Activated naive CD4-positive, alpha-beta T cell treated with anti-CD3 and anti-CD28 coated beads for 36 hours (primary cell): Measurements from ENCODE around the gene BCL11B. TPM values are rescaled to one million over a fixed set of nuclear protein-coding genes. Genes with fewer than 3 reads are reported as not detected.
A peak's percentile ranks its signal among the peaks of the same experiment; 100 is the strongest.

Source experiments
- CTCF ChIA-PET: fragments of 350-600 bp; sonication (Branson Sonifier 250); formaldehyde crosslinking; loops from one replicate; lab custom pipeline; 2021; ENCODE audit warnings: antibody characterized with exemption; lab: Charles Lee
- DNase-seq: peaks from one replicate; pipeline ENCODE4 v3.0.0-alpha.2; 2020
- H3K27ac Mint-ChIP-seq: one replicate; pipeline ENCODE4 v1.8.0; 2021; ENCODE audit warnings: mild to moderate bottlenecking, mixed read lengths
- H3K27me3 Mint-ChIP-seq: one replicate; pipeline ENCODE4 v1.8.0; 2021; ENCODE audit warnings: low read depth, mixed read lengths
- H3K36me3 Mint-ChIP-seq: one replicate; pipeline ENCODE4 v1.8.0; 2021; ENCODE audit warnings: low read depth, mixed read lengths
- H3K4me1 Mint-ChIP-seq: one replicate; pipeline ENCODE4 v1.8.0; 2021; ENCODE audit warnings: low read depth, mixed read lengths
- H3K4me3 Mint-ChIP-seq: one replicate; pipeline ENCODE4 v1.8.0; 2021; ENCODE audit warnings: mild to moderate bottlenecking, moderate library complexity, mixed read lengths
- H3K9me3 Mint-ChIP-seq: one replicate; pipeline ENCODE4 v1.8.0; 2021; ENCODE audit warnings: mixed read lengths
- intact Hi-C: fragments of 100-400 bp; cut with micrococcal nuclease; formaldehyde crosslinking; loops from one replicate; pipeline ENCODE4 v1.15.1; 2023
- total RNA-seq, 2 experiments: library from RNA; stranded (reverse); gene quantifications; one replicate each; pipeline ENCODE4 v1.2.3, GENCODE V29; 2021

BCL11B gene
- total RNA-seq, 2 experiments from 2014 or later, result 71.7 to 71.9 TPM

GRCh38 chr14:99224116-99224910 is 47.7 kb downstream of the BCL11B start:
- H3K27ac Mint-ChIP-seq, result peak overlapping the region; percentile 97

GRCh38 chr14:99221445-99221844 is 50.6 kb downstream of the BCL11B start:
- H3K4me1 Mint-ChIP-seq, result peaks cover 92% of the 10 kb centered on the region
- peak overlapping the region; percentile 97 for H3K27ac Mint-ChIP-seq
- intact Hi-C loops, result no loop called here
- no peak overlapping the region for H3K4me3 Mint-ChIP-seq
- H3K36me3 Mint-ChIP-seq, result peaks cover 53% of the 10 kb centered on the region
- no peak for DNase-seq
- CTCF ChIA-PET, result interaction anchor here (1.0 to 1.5 kb wide), 3 partner anchors 9 to 25 kb away, joined by 3 to 5 read pairs (median 4); no protein-coding TSS in a partner anchor
- no peaks in the 10 kb centered on the region for H3K27me3 Mint-ChIP-seq
- no peaks in the 10 kb centered on the region for H3K9me3 Mint-ChIP-seq

More at GRCh38 chr14:99224116-99224910, 47.7 kb downstream of the BCL11B start:
- Mint-ChIP-seq H3K27me3 (no peaks in the 10 kb centered on the region), H3K4me1 (peaks cover 95% of the 10 kb centered on the region), H3K36me3 (peaks cover 68% of the 10 kb centered on the region), H3K4me3 (peak overlapping the region; percentile 41), H3K9me3 (peaks cover 4% of the 10 kb centered on the region)
- DNase-seq, result no peak
- intact Hi-C loops, result loop anchor here (1.0 kb wide), 1 partner anchor 11 kb away; no protein-coding TSS in a partner anchor
- CTCF ChIA-PET, result interaction anchor here (0.6 to 2.7 kb wide), 14 partner anchors 9 to 1092 kb away, joined by 3 to 10 read pairs (median 5); no protein-coding TSS in a partner anchor

GRCh38 chr14:99217066-99217955 is 54.7 kb downstream of the BCL11B start:
- Mint-ChIP-seq H3K9me3 (no peaks in the 10 kb centered on the region), H3K36me3 (peaks cover 37% of the 10 kb centered on the region), H3K4me1 (peaks cover 91% of the 10 kb centered on the region), H3K27ac (peak overlapping the region; percentile 85), H3K27me3 (no peaks in the 10 kb centered on the region), H3K4me3 (peak overlapping the region; percentile 71)
- intact Hi-C loops, result no loop called here
- CTCF ChIA-PET, result interaction anchor here (0.8 to 3.0 kb wide), 7 partner anchors 10 to 49 kb away, joined by 3 to 12 read pairs (median 4); no protein-coding TSS in a partner anchor
- DNase-seq, result no peak

GRCh38 chr14:99216191-99216590 is 55.8 kb downstream of the BCL11B start:
- H3K36me3 Mint-ChIP-seq, result peaks cover 40% of the 10 kb centered on the region
- CTCF ChIA-PET, result interaction anchor here (0.8 to 3.0 kb wide), 7 partner anchors 8 to 51 kb away, joined by 3 to 12 read pairs (median 5); no protein-coding TSS in a partner anchor

GRCh38 chr14:99215277-99215676 is 56.7 kb downstream of the BCL11B start:
- CTCF ChIA-PET, result interaction anchor here (0.7 to 3.0 kb wide), 9 partner anchors 9 to 174 kb away, joined by 3 to 12 read pairs (median 5); no protein-coding TSS in a partner anchor
- H3K27me3 Mint-ChIP-seq, result no peaks in the 10 kb centered on the region
- no peaks in the 10 kb centered on the region for H3K9me3 Mint-ChIP-seq
- peaks cover 38% of the 10 kb centered on the region for H3K36me3 Mint-ChIP-seq
- H3K27ac Mint-ChIP-seq, result peak overlapping the region; percentile 85
- no peak for DNase-seq
- peak overlapping the region; percentile 71 for H3K4me3 Mint-ChIP-seq
- intact Hi-C loops, result no loop called here
- H3K4me1 Mint-ChIP-seq, result peaks cover 94% of the 10 kb centered on the region

More at GRCh38 chr14:99216191-99216590, 55.8 kb downstream of the BCL11B start:
- peak overlapping the region; percentile 85 for H3K27ac Mint-ChIP-seq
- peaks cover 91% of the 10 kb centered on the region for H3K4me1 Mint-ChIP-seq
- intact Hi-C loops, result no loop called here
- H3K27me3 Mint-ChIP-seq, result no peaks in the 10 kb centered on the region
- DNase-seq, result no peak
- H3K9me3 Mint-ChIP-seq, result no peaks in the 10 kb centered on the region
- peak overlapping the region; percentile 71 for H3K4me3 Mint-ChIP-seq

GRCh38 chr14:99214701-99215100 is 57.3 kb downstream of the BCL11B start:
- Mint-ChIP-seq H3K9me3 (no peaks in the 10 kb centered on the region), H3K27ac (peak overlapping the region; percentile 85), H3K36me3 (peaks cover 38% of the 10 kb centered on the region), H3K27me3 (no peaks in the 10 kb centered on the region), H3K4me1 (peaks cover 94% of the 10 kb centered on the region), H3K4me3 (peak overlapping the region; percentile 71)
- CTCF ChIA-PET, result interaction anchor here (0.7 to 3.0 kb wide), 5 partner anchors 10 to 52 kb away, joined by 5 to 12 read pairs (median 6); no protein-coding TSS in a partner anchor
- intact Hi-C loops, result no loop called here
- no peak for DNase-seq

- no peaks in the 10 kb centered on the region for H3K27me3 Mint-ChIP-seq
- H3K4me1 Mint-ChIP-seq, result peaks cover 96% of the 10 kb centered on the region
- CTCF ChIA-PET, result interaction anchor here (0.9 kb wide), 1 partner anchor 9 kb away, joined by 3 read pairs; no protein-coding TSS in a partner anchor
- peak overlapping the region; percentile 63 for H3K4me3 Mint-ChIP-seq
- intact Hi-C loops, result loop anchor here (1.0 kb wide), 2 partner anchors 8 to 11 kb away; no protein-coding TSS in a partner anchor
- peak overlapping the region; percentile 95 for H3K27ac Mint-ChIP-seq
- H3K36me3 Mint-ChIP-seq, result peaks cover 34% of the 10 kb centered on the region
- no peaks in the 10 kb centered on the region for H3K9me3 Mint-ChIP-seq
- peak; percentile 53 for DNase-seq
Measured at GRCh38 chr14:99213527-99213971, 58.4 kb downstream of the BCL11B start.

- CTCF ChIA-PET, result interaction anchor here (0.8 to 0.9 kb wide), 2 partner anchors 10 to 53 kb away, joined by 3 read pairs; no protein-coding TSS in a partner anchor
Measured at GRCh38 chr14:99213101-99213500, 58.9 kb downstream of the BCL11B start.

GRCh38 chr14:99212646-99213045 is 59.4 kb downstream of the BCL11B start:
- Mint-ChIP-seq H3K4me1 (peaks cover 99% of the 10 kb centered on the region), H3K27me3 (no peaks in the 10 kb centered on the region)
- intact Hi-C loops, result loop anchor here (1.0 kb wide), 3 partner anchors 7 to 19 kb away; no protein-coding TSS in a partner anchor

More at GRCh38 chr14:99213101-99213500, 58.9 kb downstream of the BCL11B start:
- Mint-ChIP-seq H3K4me3 (peak overlapping the region; percentile 63), H3K27me3 (no peaks in the 10 kb centered on the region), H3K9me3 (no peaks in the 10 kb centered on the region), H3K27ac (peak overlapping the region; percentile 95), H3K36me3 (peaks cover 30% of the 10 kb centered on the region), H3K4me1 (peaks cover 96% of the 10 kb centered on the region)
- peak; percentile 71 for DNase-seq
- intact Hi-C loops, result loop anchor here (1.0 kb wide), 2 partner anchors 8 to 11 kb away; no protein-coding TSS in a partner anchor

GRCh38 chr14:99212199-99212598 is 59.8 kb downstream of the BCL11B start:
- Mint-ChIP-seq H3K27me3 (no peaks in the 10 kb centered on the region), H3K4me1 (peaks cover 99% of the 10 kb centered on the region), H3K36me3 (peaks cover 30% of the 10 kb centered on the region), H3K4me3 (peak overlapping the region; percentile 63), H3K27ac (peak overlapping the region; percentile 95), H3K9me3 (no peaks in the 10 kb centered on the region)
- DNase-seq, result no peak
- CTCF ChIA-PET, result interaction anchor here (0.8 kb wide), 1 partner anchor 54 kb away, joined by 3 read pairs; no protein-coding TSS in a partner anchor
- intact Hi-C loops, result loop anchor here (1.0 kb wide), 1 partner anchor 19 kb away; no protein-coding TSS in a partner anchor

More at GRCh38 chr14:99212646-99213045, 59.4 kb downstream of the BCL11B start:
- peak overlapping the region; percentile 95 for H3K27ac Mint-ChIP-seq
- peaks cover 30% of the 10 kb centered on the region for H3K36me3 Mint-ChIP-seq
- peak overlapping the region; percentile 63 for H3K4me3 Mint-ChIP-seq
- no peaks in the 10 kb centered on the region for H3K9me3 Mint-ChIP-seq
- CTCF ChIA-PET, result interaction anchor here (0.8 kb wide), 1 partner anchor 54 kb away, joined by 3 read pairs; no protein-coding TSS in a partner anchor
- DNase-seq, result peak; percentile 74

GRCh38 chr14:99211410-99211809 is 60.6 kb downstream of the BCL11B start:
- H3K27ac Mint-ChIP-seq, result peak overlapping the region; percentile 95
- CTCF ChIA-PET, result interaction anchor here (1.4 kb wide), 1 partner anchor 7 kb away, joined by 4 read pairs; no protein-coding TSS in a partner anchor
- H3K27me3 Mint-ChIP-seq, result no peaks in the 10 kb centered on the region
- H3K4me1 Mint-ChIP-seq, result peaks cover 99% of the 10 kb centered on the region
- peaks cover 25% of the 10 kb centered on the region for H3K36me3 Mint-ChIP-seq
- DNase-seq, result no peak
- intact Hi-C loops, result no loop called here
- H3K4me3 Mint-ChIP-seq, result peak overlapping the region; percentile 19
- no peaks in the 10 kb centered on the region for H3K9me3 Mint-ChIP-seq
